Mesendoderm (in vitro differentiated cells): ENCODE measurements around the gene EGFL8.
"Not testable (repeated sequence)": the region's sequence is repeated elsewhere in the genome, so short reads cannot be mapped to it uniquely, and the experiment has no call there.

Experiments
- DNase-seq: peaks from one replicate; pipeline ENCODE4 v3.0.0; 2013
- H2AK5ac ChIP-seq: 2 replicates; pipeline ENCODE4 v1.6.1; 2013; ENCODE audit warnings: low read length, inconsistent platforms
- H2BK120ac ChIP-seq: 2 replicates; pipeline ENCODE4 v1.6.1; 2013; ENCODE audit warnings: low read depth, mild to moderate bottlenecking, low read length, moderate library complexity, mixed read lengths
- H2BK15ac ChIP-seq: replicated peaks from 2 replicates; pipeline ENCODE4 v1.6.1; 2013; ENCODE audit warnings: low read depth, mild to moderate bottlenecking, moderate library complexity
- H2BK5ac ChIP-seq: 2 replicates; pipeline ENCODE4 v1.6.1; 2013; ENCODE audit warnings: low read length, inconsistent platforms
- H3K18ac ChIP-seq: 2 replicates; pipeline ENCODE4 v1.6.1; 2013; ENCODE audit warnings: mild to moderate bottlenecking, low read length, mixed read lengths
- H3K23ac ChIP-seq: one replicate; pipeline ENCODE4 v1.6.1; 2013; ENCODE audit warnings: low read length
- H3K27ac ChIP-seq: 2 replicates; pipeline ENCODE4 v1.5.1; 2013; ENCODE audit warnings: low read depth, mild to moderate bottlenecking, inconsistent platforms, low read length, moderate library complexity
- H3K27me3 ChIP-seq: 2 replicates; pipeline ENCODE4 v1.6.1; 2013; ENCODE audit warnings: low read length, control low read depth, mild to moderate bottlenecking, inconsistent platforms; ENCODE audit not compliant: insufficient read depth, poor library complexity
- H3K36me3 ChIP-seq: 2 replicates; pipeline ENCODE4 v1.6.1; 2013; ENCODE audit warnings: low read length, inconsistent platforms; ENCODE audit not compliant: control insufficient read depth, insufficient read depth
- H3K4ac ChIP-seq: one replicate; pipeline ENCODE4 v1.6.1; 2013; ENCODE audit warnings: low read depth, mild to moderate bottlenecking, low read length, moderate library complexity
- H3K4me1 ChIP-seq: 2 replicates; pipeline ENCODE4 v1.6.1; 2013; ENCODE audit warnings: low read depth, low read length, inconsistent platforms; ENCODE audit not compliant: control insufficient read depth
- H3K4me2 ChIP-seq: 2 replicates; pipeline ENCODE4 v1.6.1; 2013; ENCODE audit warnings: low read length
- H3K4me3 ChIP-seq: 2 replicates; pipeline ENCODE4 v1.5.1; 2013; ENCODE audit warnings: mild to moderate bottlenecking, low read length
- H3K56ac ChIP-seq: one replicate; pipeline ENCODE4 v1.6.1; 2013; ENCODE audit warnings: low read length
- H3K79me1 ChIP-seq: 2 replicates; pipeline ENCODE4 v1.6.1; 2013; ENCODE audit warnings: low read length, inconsistent platforms
- H3K79me2 ChIP-seq: 2 replicates; pipeline ENCODE4 v1.6.1; 2013; ENCODE audit warnings: mild to moderate bottlenecking, low read length; ENCODE audit not compliant: control insufficient read depth, insufficient read depth
- H3K9ac ChIP-seq: 2 replicates; pipeline ENCODE4 v1.6.1; 2013; ENCODE audit warnings: low read length, inconsistent platforms
- H4K5ac ChIP-seq: one replicate; pipeline ENCODE4 v1.6.1; 2013; ENCODE audit warnings: low read length
- H4K8ac ChIP-seq: one replicate; pipeline ENCODE4 v1.6.1; 2013; ENCODE audit warnings: low read depth, mild to moderate bottlenecking, control low read depth, low read length, moderate library complexity
- WGBS: extraction: QIAGEN DNeasy Blood & Tissue Kit; methylation state at CpG from one replicate; pipeline ENCODE4 v1.1.7; 2013; ENCODE audit warnings: low lambda C conversion rate, missing lambda C conversion rate; ENCODE audit not compliant: insufficient coverage; ENCODE audit errors: extremely low coverage; 5-methylcytosine and 5-hydroxymethylcytosine counted together

EGFL8 gene

GRCh38 chr6:32185681-32186131 lies 21.3 kb downstream of the EGFL8 start:
- H3K4ac ChIP-seq, H2BK15ac ChIP-seq, H4K8ac ChIP-seq, H2AK5ac ChIP-seq, H3K27ac ChIP-seq, H3K27me3 ChIP-seq, H3K23ac ChIP-seq, H3K18ac ChIP-seq, H3K4me1 ChIP-seq, H3K56ac ChIP-seq, H2BK5ac ChIP-seq, H3K9ac ChIP-seq, H2BK120ac ChIP-seq, H3K36me3 ChIP-seq, H4K5ac ChIP-seq, H3K4me3 ChIP-seq, H3K4me2 ChIP-seq, H3K79me1 ChIP-seq: not testable (repeated sequence)
- WGBS: no CpG with 5 or more reads among the region's 11 CpGs
- peak; percentile 86 for DNase-seq
- H3K79me2 ChIP-seq: peaks cover 13% of the 10 kb centered on the region

- not testable (repeated sequence) for H3K9ac ChIP-seq, H3K27me3 ChIP-seq, H2BK15ac ChIP-seq, H3K4ac ChIP-seq, H2AK5ac ChIP-seq, H3K4me1 ChIP-seq, H4K5ac ChIP-seq, H3K4me2 ChIP-seq, H3K23ac ChIP-seq, H3K56ac ChIP-seq, DNase-seq, H3K36me3 ChIP-seq, H3K79me1 ChIP-seq, H2BK5ac ChIP-seq, H3K18ac ChIP-seq, H3K27ac ChIP-seq, H3K4me3 ChIP-seq, H4K8ac ChIP-seq, H2BK120ac ChIP-seq
- peaks cover 13% of the 10 kb centered on the region for H3K79me2 ChIP-seq
- WGBS: no CpG with 5 or more reads among the region's 10 CpGs
Observed at GRCh38 chr6:32186151-32186840, 21.9 kb downstream of the EGFL8 start.

DNA sequence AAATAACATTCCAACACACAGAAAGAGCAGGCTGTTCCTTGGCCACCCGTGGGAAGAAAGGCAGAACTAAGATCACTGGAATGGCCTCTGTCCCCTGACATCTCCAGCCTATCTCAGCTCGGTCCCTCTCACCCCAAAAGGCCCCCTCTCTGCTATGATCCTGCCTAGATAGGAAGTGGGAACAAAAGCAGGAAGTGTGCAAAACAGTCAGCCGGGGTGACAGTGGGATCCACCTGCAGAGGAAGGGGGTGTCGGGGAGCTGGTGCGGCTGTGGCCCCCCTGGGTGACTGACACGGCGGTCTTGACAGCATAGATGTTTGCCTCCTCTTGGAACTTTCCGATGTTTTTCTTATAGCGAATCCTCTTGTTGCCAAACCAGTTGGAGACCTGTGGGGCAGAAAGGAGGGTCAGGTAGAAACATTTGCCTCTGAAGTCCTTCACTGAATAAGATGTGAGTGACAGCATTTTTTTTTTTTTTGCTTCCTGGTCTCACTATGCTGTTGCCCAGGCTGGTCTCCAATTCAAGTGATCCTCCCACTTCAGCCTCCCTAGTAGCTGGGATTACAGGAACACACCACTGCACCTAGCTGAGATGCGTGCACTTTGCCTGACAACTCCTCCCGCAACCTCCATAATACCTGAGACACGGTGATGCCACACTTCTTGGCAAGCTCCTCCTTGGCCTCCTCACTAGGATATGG lies 22.8 kb downstream of the EGFL8 start:
- WGBS: no CpG with 5 or more reads among the region's 12 CpGs

GRCh38 chr6:32187725-32188380 lies 23.5 kb downstream of the EGFL8 start:
- H3K4ac ChIP-seq, H3K23ac ChIP-seq, H4K5ac ChIP-seq, H4K8ac ChIP-seq, H3K27ac ChIP-seq, H3K56ac ChIP-seq, H3K9ac ChIP-seq, DNase-seq, H3K36me3 ChIP-seq, H3K27me3 ChIP-seq, H2BK120ac ChIP-seq, H3K4me3 ChIP-seq, H3K4me2 ChIP-seq, H2BK15ac ChIP-seq, H3K18ac ChIP-seq, H2AK5ac ChIP-seq, H2BK5ac ChIP-seq: not testable (repeated sequence)
- H3K79me2 ChIP-seq: peaks cover 13% of the 10 kb centered on the region
- peaks cover 12% of the 10 kb centered on the region for H3K79me1 ChIP-seq
- no CpG with 5 or more reads among the region's 18 CpGs for WGBS
- peaks cover 12% of the 10 kb centered on the region for H3K4me1 ChIP-seq

More for the DNA sequence above, 22.8 kb downstream of the EGFL8 start:
- DNase-seq: no peak
- Histone ChIP-seq H2AK5ac (no peak overlapping the region), H3K36me3 (peaks cover 7% of the 10 kb centered on the region), H3K4me3 (no peak overlapping the region), H2BK5ac (no peak overlapping the region), H3K56ac (no peak overlapping the region), H3K27ac (no peak overlapping the region), H3K23ac (no peak overlapping the region), H3K4ac (no peak overlapping the region), H2BK15ac (no peak overlapping the region), H3K18ac (no peak overlapping the region), H3K4me1 (peaks cover 9% of the 10 kb centered on the region), H3K27me3 (no peaks in the 10 kb centered on the region), H4K5ac (no peak overlapping the region), H4K8ac (no peak overlapping the region), H2BK120ac (no peak overlapping the region), H3K79me1 (peaks cover 11% of the 10 kb centered on the region), H3K9ac (no peak overlapping the region), H3K4me2 (no peak overlapping the region), H3K79me2 (peaks cover 13% of the 10 kb centered on the region)

GRCh38 chr6:32188381-32189068 lies 24.1 kb downstream of the EGFL8 start:
- peak overlapping the region; percentile 93 for H3K56ac ChIP-seq
- H3K27ac ChIP-seq: peak overlapping the region; percentile 42
- peak overlapping the region; percentile 69 for H3K4me3 ChIP-seq
- H3K79me2 ChIP-seq: peaks cover 13% of the 10 kb centered on the region
- H3K18ac ChIP-seq: no peak overlapping the region
- no peak overlapping the region for H4K8ac ChIP-seq
- peaks cover 12% of the 10 kb centered on the region for H3K4me1 ChIP-seq
- H3K4ac ChIP-seq: no peak overlapping the region
- peak overlapping the region; percentile 19 for H2BK5ac ChIP-seq
- no peaks in the 10 kb centered on the region for H3K27me3 ChIP-seq
- H3K36me3 ChIP-seq: peaks cover 7% of the 10 kb centered on the region
- H3K4me2 ChIP-seq: peak overlapping the region; percentile 67
- no CpG with 5 or more reads among the region's 13 CpGs for WGBS
- peak overlapping the region; percentile 37 for H2AK5ac ChIP-seq
- no peak overlapping the region for H4K5ac ChIP-seq
- H3K79me1 ChIP-seq: peaks cover 12% of the 10 kb centered on the region
- H3K23ac ChIP-seq: peak overlapping the region; percentile 35
- no peak overlapping the region for H2BK15ac ChIP-seq
- H3K9ac ChIP-seq: peak overlapping the region; percentile 94
- DNase-seq: no peak
- no peak overlapping the region for H2BK120ac ChIP-seq
